Esophagus squamous epithelium (tissue), 5 donors: Measurements from ENCODE around the gene DERA. TPM values are rescaled to one million over a fixed set of nuclear protein-coding genes. Genes with fewer than 3 reads are reported as not detected.
"Not testable (repeated sequence)": the region's sequence is repeated elsewhere in the genome, so short reads cannot be mapped to it uniquely, and the experiment has no call there.

Experiments used
- DNase-seq: peaks from one replicate; lab custom pipeline; 2025; lab: John Stamatoyannopoulos, UW
- H3K27ac ChIP-seq, 4 donors: fragments of 200-600 bp; sonication (generic); one replicate each; pipeline ENCODE4 v1.5.1; 2016 to 2019; ENCODE audit warnings: mild to moderate bottlenecking in 1 of 4
- H3K27me3 ChIP-seq, 4 donors: fragments of 200-600 bp; sonication (generic); 1 replicate in 3 of 4; 2 replicates in 1 of 4; pipeline versions ENCODE4 v1.5.1 to v1.6.0; 2017 to 2021; ENCODE audit warnings: antibody characterized with exemption in 1 of 4
- H3K36me3 ChIP-seq, 3 donors: fragments of 200-600 bp; sonication (generic); one replicate each; pipeline ENCODE4 v1.5.1; 2016 to 2019
- H3K4me1 ChIP-seq, 3 donors: fragments of 200-600 bp; sonication (generic); one replicate each; pipeline ENCODE4 v1.5.1; 2017 to 2019
- H3K4me3 ChIP-seq, 4 donors: fragments of 200-600 bp; sonication (generic); 1 replicate in 3 of 4; 2 replicates in 1 of 4; pipeline ENCODE4 v1.5.1; 2016 to 2019; ENCODE audit warnings: mild to moderate bottlenecking in 2 of 4, moderate library complexity in 1 of 4
- H3K9me3 ChIP-seq, 3 donors: fragments of 200-600 bp; sonication (generic); one replicate each; pipeline ENCODE4 v1.5.1; 2016 to 2019
- CTCF ChIP-seq, 6 experiments: fragments of 450-650 bp in 4 of 6; fragments of 200-600 bp in 2 of 6; sonication (generic) in 2 of 6; IDR thresholded peaks; one replicate each; pipeline ENCODE4 v1.5.1; 2016 to 2019; ENCODE audit warnings: antibody characterized with exemption in 6 of 6, mild to moderate bottlenecking in 4 of 6, moderate library complexity in 4 of 6
- POLR2A ChIP-seq, 4 donors: fragments of 450-650 bp; IDR thresholded peaks; one replicate each; pipeline ENCODE4 v1.6.1; 2017; ENCODE audit warnings: antibody characterized with exemption in 4 of 4, mild to moderate bottlenecking in 4 of 4, moderate library complexity in 3 of 4
- WGBS, 2 donors: methylation state at CpG; one replicate each; pipeline ENCODE4 v1.1.5; 2018; 5-methylcytosine and 5-hydroxymethylcytosine counted together
- intact Hi-C: fragments of 100-400 bp; cut with DNase I; formaldehyde crosslinking; loops from one replicate; pipeline ENCODE4 v1.15.0; 2022
- total RNA-seq, 4 donors: library from RNA; depleted of rRNA; stranded (reverse); fragments of >200 nt; gene quantifications; one replicate each; pipeline ENCODE4 v1.1.0, GENCODE V29; 2016
- donor health status: DM: yes; HTN: yes; CAD: no.

The DERA gene
- total RNA-seq, 4 donors from 2014 or later: 25.8 to 68.2 (median 41.7) TPM

- peak overlapping the region in 1 of 4 donors; percentile 33 for H3K27ac ChIP-seq
- WGBS, 2 donors: 84 to 89% methylated on average over 5 of the region's 5 CpGs
- no peak overlapping the region for H3K4me3 ChIP-seq
- no peak for TF ChIP-seq POLR2A (IDR thresholded peaks at IDR 0.05)
- TF ChIP-seq CTCF (IDR thresholded peaks at IDR 0.05): no peak
- no peaks in the 10 kb centered on the region for H3K27me3 ChIP-seq
- H3K9me3 ChIP-seq: no peaks in the 10 kb centered on the region
- intact Hi-C loops: no loop called here
- DNase-seq: no peak
- H3K4me1 ChIP-seq: no peaks in the 10 kb centered on the region
- peaks cover 0 to 81% (median 5%) of the 10 kb centered on the region in 3 donors for H3K36me3 ChIP-seq
Measured at GRCh38 chr12:15904378-15904920, 6.7 kb upstream of the DERA start.

DNA sequence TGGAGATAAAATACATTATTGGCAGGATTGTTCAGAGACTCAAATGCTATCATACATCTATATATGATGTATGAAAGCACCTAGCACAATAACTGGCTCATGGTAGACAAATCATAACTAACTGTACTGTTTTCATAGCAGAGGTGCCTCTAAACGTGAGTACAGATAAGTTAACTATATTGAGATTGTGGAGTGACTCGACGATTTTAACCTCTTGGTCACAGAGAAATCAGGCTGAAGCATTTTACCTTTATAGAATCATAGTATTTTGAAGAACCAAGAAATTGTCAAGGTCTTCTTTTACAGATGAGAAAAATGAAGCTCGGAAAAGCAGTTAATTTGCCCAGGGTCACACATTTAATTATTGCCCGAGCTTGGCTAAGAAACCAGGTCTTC, 666 bp upstream of the DERA start:
- H3K27me3 ChIP-seq: no peaks in the 10 kb centered on the region
- H3K4me1 ChIP-seq: peaks cover 0 to 33% (median 4%) of the 10 kb centered on the region in 3 donors
- H3K36me3 ChIP-seq: peaks cover 0 to 21% (median 0%) of the 10 kb centered on the region in 3 donors
- intact Hi-C loops: no loop called here
- 70 to 81% methylated on average over 5 of the region's 5 CpGs for whole genome bisulfite sequencing, 2 donors
- peak overlapping the region in 3 of 4 donors; percentile 76 to 85 (median 80) for H3K4me3 ChIP-seq
- peak overlapping the region; percentile 96 to 99 (median 97) for H3K27ac ChIP-seq
- DNase-seq: no peak
- H3K9me3 ChIP-seq: no peaks in the 10 kb centered on the region
- TF ChIP-seq CTCF (IDR thresholded peaks at IDR 0.05) (no peak), POLR2A (IDR thresholded peaks at IDR 0.05) (no peak)

DNA sequence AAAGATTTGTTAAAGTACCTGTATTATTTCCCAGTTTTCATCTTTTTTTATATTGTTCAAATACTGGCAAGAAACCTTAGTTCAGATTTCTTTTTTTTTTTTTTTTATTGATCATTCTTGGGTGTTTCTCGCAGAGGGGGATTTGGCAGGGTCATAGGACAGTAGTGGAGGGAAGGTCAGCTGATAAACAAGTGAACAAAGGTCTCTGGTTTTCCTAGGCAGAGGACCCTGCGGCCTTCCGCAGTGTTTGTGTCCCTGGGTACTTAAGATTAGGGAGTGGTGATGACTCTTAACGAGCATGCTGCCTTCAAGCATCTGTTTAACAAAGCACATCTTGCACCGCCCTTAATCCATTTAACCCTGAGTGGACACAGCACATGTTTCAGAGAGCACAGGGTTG, 799 bp downstream of the DERA start:
- 0 to 7% methylated on average over 3 to 5 of the region's 5 CpGs for WGBS, 2 donors
- intact Hi-C loops, H3K9me3 ChIP-seq, H3K27me3 ChIP-seq, DNase-seq, H3K36me3 ChIP-seq: not testable (repeated sequence)
- Histone ChIP-seq H3K4me3 (peak overlapping the region; percentile 76 to 85 (median 80)), H3K4me1 (peaks cover 0 to 37% (median 4%) of the 10 kb centered on the region in 3 donors), H3K27ac (peak overlapping the region; percentile 96 to 99 (median 97))

- H3K27ac ChIP-seq, intact Hi-C loops, H3K9me3 ChIP-seq, H3K36me3 ChIP-seq, DNase-seq, H3K4me3 ChIP-seq, H3K27me3 ChIP-seq: not testable (repeated sequence)
- H3K4me1 ChIP-seq: peaks cover 0 to 44% (median 4%) of the 10 kb centered on the region in 3 donors
- WGBS, 2 donors: 89 to 94% methylated on average over 3 to 5 of the region's 5 CpGs
Measured at GRCh38 chr12:15914131-15914530, 3.0 kb downstream of the DERA start.

DNA sequence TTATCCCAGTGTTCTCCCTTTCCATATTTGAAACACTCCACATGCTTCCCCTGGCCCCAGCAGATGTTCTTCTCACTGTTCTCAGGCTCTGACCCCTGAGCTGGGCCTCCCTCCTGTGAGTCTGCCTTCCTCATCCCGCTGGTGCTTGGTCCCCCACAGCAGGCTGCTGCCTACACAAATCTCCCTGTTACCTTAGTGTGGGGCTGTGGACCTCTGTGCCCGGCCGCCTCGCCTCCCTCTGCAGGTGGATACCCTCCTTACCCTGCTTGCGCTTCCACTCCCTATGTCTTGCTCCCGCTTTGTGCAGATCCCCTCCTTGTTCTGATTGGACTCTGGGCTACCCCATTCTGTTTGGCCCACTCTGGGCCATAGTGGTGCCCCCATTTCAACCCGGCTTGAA, 6.9 kb downstream of the DERA start:
- no peak for TF ChIP-seq POLR2A (IDR thresholded peaks at IDR 0.05)
- TF ChIP-seq CTCF (IDR thresholded peaks at IDR 0.05): no peak
- H3K27ac ChIP-seq: peak overlapping the region in 2 of 4 donors; percentile 0 to 15
- WGBS, 2 donors: 94% methylated on average over 7 of the region's 7 CpGs

GRCh38 chr12:15919418-15919817, 8.3 kb downstream of the DERA start:
- intact Hi-C loops: no loop called here
- no peak for TF ChIP-seq POLR2A (IDR thresholded peaks at IDR 0.05)
- TF ChIP-seq CTCF (IDR thresholded peaks at IDR 0.05): no peak
- Histone ChIP-seq H3K27ac (peak overlapping the region in 2 of 4 donors; percentile 15 to 27), H3K36me3 (peaks cover 0 to 6% (median 0%) of the 10 kb centered on the region in 3 donors), H3K4me3 (no peak overlapping the region), H3K4me1 (peaks cover 0 to 14% (median 0%) of the 10 kb centered on the region in 3 donors), H3K27me3 (no peaks in the 10 kb centered on the region), H3K9me3 (no peaks in the 10 kb centered on the region)
- WGBS, 2 donors: 72 to 85% methylated on average over 2 of the region's 2 CpGs
- no peak for DNase-seq

More for the DNA sequence above, 6.9 kb downstream of the DERA start:
- H3K4me3 ChIP-seq: no peak overlapping the region
- DNase-seq: no peak
- H3K9me3 ChIP-seq: no peaks in the 10 kb centered on the region
- peaks cover 0 to 23% (median 0%) of the 10 kb centered on the region in 3 donors for H3K4me1 ChIP-seq
- H3K36me3 ChIP-seq: peaks cover 0 to 6% (median 0%) of the 10 kb centered on the region in 3 donors
- intact Hi-C loops: no loop called here
- no peaks in the 10 kb centered on the region for H3K27me3 ChIP-seq
